GM10847 (cell line): ENCODE data around the gene FAM3C.

Experiments used
- POLR2A ChIP-seq: IDR thresholded peaks from 2 replicates; pipeline ENCODE4 v1.6.1; 2011; ENCODE audit not compliant: insufficient read length; ENCODE audit errors: extremely low read depth

Gene FAM3C

DNA sequence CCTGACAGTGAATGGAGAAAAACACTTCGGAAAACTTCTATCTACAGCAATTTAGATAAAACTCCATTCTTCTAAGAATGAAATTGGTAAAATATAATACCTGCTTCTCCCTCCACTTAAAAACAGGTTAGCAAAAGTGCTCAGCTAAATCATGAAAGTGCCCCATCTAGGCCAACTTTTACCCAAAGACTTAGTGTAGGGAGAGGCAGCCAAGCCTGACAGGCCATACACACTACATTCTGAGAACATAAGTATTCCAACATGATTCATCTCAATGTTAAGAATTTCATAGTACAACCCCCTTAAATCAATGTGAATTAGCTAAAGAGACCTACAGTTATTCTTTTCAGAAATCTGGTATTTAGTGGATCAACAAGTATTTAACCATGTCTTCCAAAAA is 7.2 kb downstream of the FAM3C start:
- no peak for TF ChIP-seq POLR2A

DNA sequence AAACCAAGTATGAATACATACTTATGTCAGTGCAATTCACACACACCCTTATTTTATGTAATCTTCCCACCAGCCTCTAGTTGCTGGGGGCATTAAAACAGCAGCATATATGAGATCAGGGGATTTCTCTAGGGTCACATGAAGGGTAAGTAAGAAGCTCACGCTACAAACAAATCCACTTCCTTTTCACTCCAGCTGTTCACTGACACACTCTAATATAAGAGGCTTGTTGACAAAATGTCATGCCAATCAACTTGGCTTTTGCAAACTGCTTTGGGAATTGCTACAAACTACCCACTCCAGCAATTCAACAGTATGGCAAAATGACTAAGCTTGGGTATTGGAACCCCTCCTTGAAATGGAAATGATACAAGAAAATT is 10.3 kb downstream of the FAM3C start:
- no peak for TF ChIP-seq POLR2A

DNA sequence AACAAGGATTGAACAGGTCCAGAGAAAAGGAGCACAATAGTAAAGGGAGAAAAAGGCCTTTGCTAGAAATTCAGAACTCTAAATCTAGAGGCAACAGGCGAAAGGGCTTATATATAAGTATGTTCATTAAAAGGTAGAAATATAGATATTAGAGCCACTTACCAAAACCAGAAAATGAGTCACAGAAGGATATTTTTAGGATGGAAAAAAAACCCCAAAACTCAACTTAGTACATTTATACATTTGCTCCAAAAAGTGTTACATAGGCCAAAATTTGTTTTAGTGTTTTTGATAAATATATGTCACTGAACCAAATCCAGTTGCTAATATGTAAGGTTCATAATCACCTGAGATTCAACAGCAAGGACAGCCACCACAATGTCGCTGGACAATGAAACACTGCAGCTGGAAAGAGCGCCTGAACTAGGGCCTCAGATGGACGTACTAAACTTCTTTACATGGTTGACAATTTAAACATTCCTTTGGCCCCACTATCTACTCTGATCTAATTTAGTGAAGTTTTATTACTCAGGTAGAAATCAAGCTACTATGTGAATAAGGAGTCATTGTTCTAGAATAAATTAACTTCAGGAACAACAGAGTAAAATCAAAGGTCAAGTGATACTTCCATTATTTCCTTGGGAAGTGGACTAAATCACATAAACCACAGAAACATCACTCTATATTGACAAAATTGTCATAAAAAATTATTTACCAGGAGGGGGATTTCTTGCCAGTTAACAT is 10.9 kb downstream of the FAM3C start:
- TF ChIP-seq POLR2A: no peak

DNA sequence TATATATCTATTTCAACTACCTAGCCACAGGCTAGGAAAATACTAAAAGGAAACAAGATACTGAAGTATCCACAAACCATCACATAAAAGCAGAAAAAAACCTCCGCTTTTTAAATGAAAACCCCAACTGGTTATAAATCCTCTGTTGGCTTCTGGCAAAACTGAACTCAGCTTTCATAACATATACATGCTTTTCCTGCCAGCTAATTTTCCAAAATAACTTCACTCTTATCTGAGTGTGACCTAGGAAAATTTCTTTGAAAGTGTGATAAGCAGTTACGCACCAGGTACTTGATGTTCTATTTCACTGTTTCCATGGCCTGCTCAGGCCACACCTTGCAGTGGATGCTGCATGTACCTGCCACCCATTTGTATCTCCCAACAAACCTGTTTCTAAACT is 11.8 kb downstream of the FAM3C start:
- no peak for TF ChIP-seq POLR2A

DNA sequence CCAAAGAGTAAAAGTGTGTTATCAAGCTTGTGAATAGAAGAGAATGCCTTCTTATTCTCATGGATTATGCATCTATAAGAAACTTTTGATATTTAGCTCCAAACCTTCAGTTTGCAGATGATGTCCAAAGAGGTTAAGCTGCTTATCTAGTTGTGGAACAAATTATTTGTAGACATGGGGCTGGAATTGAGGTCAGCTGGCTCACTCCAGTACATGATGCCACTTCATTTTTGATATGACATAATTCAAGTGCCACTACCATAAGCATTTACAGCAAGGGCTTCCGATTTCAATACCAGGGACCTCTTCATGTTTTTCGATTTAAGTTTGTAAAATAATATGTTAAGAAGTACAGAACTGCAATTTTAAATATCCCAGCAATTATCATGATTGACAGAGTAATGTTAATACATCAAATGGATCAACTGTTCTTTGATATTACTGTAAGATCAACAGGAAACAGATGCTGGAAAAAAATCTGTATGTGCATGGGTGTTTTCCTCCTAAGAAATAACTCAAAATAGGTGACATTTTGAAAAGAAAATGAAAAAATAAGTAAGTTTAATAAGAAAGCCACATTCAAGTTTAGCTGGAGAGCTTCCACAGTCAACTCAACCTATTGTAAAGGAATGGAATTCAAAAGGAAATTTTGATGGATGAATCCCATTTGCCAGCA is 12.7 kb downstream of the FAM3C start:
- TF ChIP-seq POLR2A: no peak

DNA sequence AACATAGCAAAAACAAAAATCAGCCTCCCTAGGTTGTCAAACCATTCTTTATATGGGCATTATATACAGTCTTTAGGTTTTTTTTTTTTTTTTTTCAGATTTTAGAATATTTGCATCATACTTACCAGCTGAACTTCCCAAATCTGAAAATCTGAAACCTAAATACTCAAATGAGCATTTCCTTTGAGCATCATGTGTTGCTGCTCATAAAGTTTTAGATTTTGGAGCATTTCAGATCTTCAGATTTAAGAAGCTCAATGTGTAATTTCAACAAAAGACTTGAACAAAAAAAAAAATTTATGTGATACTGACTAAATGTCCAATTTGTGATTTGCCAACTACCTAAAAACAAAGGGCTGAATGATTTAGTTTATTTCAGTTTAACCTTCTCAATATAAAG is 13.6 kb downstream of the FAM3C start:
- TF ChIP-seq POLR2A: no peak

DNA sequence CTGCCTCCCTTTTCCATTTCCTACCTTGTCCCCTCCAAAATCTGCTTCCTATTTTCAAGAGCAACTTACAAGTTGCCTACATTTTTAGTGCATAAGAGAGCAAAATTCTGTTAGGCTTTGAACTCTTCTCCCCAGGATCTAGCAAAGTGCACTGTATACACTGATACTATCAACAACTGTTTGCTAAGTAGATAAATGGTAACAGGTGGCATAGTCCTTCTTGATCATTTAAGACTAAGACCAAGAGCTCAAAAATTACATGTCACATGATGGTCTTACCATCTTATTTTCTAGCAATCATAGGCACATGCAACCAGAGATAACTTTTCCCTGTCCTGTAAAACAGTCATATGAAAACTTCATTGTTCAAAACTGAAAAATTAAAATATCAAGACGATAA is 16.2 kb downstream of the FAM3C start:
- TF ChIP-seq POLR2A: no peak

DNA sequence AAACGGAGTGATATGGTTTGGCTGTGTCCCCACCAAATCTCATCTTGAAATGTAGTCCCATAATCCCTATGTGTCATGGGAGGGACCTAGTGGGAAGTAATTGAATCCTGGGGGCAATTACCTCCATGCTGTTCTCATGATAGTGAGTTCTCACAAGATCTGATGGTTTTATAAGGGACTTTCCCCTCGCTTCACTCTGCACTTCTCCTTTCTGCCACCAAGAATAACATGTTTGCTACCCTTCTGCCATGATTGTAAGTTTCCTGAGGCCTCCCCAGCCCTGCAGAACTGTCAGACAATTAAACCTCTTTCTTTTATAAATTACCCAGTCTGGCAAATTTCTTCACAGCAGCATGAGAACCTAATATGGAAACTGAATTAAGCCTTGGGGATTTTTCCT is 19.1 kb downstream of the FAM3C start:
- no peak for TF ChIP-seq POLR2A

DNA sequence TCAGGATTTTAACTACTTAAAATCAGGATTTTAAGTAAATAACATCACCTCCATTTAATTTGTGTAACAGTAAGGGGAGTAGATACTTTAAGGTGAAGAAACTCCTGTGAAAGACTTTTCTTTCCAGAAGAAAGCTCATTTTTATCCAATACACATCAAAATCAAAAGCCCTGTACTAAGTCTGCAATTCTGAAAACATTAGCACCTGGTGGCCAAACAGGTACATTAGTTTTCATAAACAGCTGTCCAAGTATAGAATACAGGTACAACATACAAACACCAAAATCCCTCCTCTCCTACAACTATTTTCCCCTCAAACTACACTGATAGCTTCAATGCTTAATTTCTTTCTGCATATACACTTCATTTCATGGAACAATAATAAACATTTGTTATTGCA is 22.9 kb downstream of the FAM3C start:
- no peak for TF ChIP-seq POLR2A

DNA sequence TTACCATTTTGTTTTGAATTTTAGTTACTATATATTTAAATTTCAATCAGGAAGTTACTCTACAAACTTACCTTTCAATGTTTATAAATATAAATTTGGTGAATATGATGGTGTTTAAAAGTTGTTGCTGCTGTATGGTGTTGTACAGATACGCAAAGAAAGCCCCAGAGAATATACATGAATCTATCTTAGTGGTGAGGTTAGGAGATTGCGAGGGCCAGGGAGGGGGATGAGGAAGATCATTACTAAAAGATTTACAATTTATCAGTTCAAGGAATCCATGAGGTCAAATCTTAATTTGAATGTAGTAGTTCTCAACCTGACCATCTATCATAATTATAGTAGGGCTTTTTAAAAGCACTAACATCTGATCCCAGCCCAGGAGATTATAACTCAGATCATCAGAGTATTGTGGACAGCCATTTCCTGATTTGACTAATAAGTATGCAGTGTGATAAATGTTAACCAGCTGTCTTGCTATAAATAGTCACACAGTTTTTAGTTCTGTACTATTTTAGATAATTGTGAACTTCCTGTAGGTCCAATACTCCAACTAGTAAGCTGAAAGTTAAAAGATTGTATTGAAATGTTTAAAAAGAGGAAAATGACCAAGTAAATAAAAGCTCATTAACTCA is 23.6 kb downstream of the FAM3C start:
- no peak for TF ChIP-seq POLR2A

DNA sequence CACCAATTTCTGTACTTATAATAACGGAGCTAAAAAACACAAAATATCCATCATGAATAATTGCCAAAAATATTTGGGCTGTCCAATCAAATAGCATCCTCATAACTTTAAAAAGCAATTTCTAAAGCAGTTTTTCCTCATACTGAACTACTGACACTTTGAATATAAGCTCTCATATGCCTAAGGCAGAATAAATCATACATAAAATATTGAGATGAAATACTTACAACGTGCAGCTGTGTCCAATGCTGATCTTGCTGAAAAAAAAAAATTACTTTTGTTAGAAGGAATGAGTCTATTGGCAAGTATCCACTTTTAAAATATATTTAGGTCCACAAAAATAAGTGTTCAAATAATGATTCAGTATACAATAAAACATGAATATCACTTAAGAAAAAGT is 24.2 kb downstream of the FAM3C start:
- no peak for TF ChIP-seq POLR2A

DNA sequence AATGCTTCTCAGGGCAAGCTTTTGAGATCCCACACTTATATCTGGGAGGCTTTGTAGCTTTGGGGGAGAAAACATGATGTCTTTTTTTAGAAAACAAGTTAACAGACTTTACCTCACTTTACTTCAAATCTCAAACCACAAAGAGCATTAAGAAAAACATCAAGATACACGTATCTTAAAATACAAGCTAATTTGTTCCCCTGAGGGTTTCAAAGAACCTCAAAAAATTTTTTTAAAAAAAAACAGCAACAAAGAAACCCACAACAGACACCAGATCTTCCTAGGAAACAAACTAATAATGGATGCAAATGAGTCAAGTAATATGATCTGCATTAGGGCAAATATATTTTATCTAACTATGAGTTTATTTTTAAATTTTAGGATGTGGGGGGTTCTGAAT is 24.7 kb downstream of the FAM3C start:
- no peak for TF ChIP-seq POLR2A

DNA sequence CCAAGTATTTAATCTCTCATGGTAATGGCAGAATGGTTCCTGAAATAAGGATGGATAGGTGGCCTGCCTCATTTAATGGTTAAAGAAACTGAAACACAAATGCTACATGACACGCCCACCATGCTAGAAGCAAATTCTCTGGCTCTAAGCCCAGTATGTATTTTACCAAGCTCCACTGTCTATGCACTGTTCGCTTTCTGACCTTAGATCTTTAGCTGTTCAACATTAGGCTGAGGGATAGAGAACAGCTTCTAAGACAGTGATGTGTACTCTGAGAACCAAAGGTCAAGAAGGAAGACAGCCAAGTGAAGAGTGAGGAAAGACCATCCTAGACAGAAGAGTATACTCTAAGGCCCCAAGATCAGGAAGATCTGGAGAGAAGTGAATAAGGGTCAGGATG is 26.6 kb downstream of the FAM3C start:
- TF ChIP-seq POLR2A: no peak

DNA sequence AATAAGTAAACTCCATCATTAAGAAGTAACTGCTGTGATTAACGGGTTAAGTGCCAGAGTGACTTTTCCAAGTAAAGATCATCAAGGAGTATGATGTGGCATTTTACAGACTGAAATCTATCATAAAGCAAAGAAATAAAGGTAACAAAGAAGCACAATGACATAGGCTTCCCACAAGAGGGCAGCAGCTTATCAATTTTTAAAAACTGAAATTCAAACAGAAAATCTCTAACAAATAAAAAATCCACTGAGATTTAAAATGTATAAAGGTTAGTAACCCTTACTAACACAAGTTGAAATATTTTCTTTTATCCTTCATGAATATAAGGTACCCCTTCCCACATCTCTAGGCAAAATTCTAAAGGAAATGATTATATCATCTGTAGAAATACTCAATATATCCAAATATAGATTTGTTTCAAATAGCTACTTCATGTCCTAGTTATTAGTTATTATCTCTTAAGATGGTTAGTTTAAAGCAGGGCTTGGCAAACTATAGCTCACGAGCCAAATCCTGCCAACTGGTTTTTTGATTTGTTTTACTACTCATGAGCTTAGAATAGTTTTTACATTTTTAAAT is 29.2 kb downstream of the FAM3C start:
- TF ChIP-seq POLR2A: no peak

DNA sequence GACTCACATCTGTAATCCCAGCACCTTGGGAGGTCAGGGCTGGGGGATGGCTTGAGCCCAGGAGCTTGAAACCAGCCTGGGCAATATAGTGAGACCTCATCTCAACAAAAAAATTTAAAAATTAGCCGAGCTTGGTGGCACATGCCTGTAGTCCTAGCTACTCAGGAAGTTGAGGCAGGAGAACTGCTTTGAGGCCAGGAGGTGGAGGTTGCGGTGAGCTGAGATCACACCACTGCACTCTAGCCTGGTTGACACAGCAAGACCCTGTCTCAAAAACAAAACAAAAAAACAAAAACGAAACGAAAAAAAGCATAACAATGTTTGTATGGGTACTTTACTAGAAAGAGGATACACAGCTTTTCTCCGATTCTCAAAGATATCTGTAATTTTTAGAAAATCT is 35.5 kb downstream of the FAM3C start:
- no peak for TF ChIP-seq POLR2A

DNA sequence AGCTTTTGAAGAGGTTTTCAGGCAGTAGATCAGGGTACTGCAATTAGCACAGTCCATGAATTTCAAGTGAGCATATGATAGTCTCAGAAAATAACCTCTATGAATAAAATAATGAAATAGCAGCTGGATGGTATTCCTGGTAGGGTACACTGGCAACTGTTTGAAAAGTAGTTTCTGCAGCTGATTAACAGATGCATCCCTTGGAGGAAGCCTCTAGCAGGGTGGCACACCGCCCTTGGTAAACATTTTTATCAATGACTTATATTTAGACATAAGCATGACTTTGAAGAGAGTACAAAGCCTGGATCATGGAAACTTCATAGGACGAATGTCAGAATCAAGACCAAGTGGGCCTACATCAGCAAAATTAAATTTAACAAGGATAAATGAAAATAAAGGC is 40.5 kb downstream of the FAM3C start:
- no peak for TF ChIP-seq POLR2A

DNA sequence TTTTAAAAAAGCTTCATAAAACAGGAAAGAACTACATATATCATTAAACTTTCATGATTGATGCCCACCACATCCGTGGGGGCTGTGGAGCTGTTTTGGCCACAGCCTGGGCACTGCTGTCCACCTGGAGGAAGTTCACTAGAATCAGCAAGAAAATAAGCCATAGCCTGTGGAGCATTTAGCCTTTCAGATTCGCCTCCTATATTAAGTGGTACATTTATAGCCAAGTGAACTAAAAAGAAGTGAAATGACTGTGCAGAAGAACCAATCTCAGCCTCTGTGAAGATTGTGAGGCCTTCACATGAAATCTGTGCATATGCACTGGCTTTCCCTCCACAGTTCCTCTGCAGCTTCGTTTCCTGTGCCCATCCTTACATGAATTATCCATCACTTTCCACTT is 43.8 kb downstream of the FAM3C start:
- no peak for TF ChIP-seq POLR2A

DNA sequence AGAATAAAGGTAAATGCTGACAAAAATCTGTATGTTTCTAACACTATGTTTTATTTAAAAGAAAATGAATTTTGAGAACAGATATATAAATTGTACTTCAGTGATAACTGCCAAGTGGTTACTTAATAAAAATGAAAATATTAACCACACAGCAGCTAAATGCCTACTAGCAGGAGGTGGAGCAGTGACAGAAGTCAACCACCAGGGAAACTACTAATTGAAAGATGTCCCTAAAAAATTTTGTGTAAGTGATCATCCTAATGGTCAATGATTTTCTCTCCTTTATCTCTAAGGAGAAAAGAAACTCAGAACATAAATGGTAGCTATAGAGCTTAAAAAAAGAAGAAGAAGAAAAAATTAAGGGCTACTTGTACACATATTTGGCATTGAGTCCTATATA is 44.4 kb downstream of the FAM3C start:
- TF ChIP-seq POLR2A: no peak
